Measurements from ENCODE around the gene UBE2I. TPM values are rescaled to one million over a fixed set of nuclear protein-coding genes. Genes with fewer than 3 reads are reported as not detected.
"Not testable (repeated sequence)": the region's sequence is repeated elsewhere in the genome, so short reads cannot be mapped to it uniquely, and the experiment has no call there.

Gene UBE2I
- total RNA-seq, 1 experiment from 2014 or later = 229 TPM

DNA sequence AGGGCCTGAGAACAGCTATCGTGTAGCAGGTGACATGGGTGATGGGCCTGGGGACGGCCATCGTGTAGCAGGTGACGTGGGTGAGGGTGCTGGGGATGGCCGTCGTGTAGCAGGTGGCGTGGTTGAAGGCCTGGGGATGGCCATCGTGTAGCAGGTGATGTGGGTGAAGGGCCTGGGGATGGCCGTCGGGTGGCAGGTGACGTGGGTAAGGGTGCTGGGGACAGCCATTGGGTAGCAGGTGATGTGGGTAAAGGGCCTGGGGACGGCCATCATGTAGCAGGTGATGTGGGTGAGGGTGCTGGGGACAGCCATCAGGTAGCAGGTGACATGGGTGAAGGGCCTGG is 38.1 kb upstream of the UBE2I start (continued):
- TF ChIP-seq CREB1 (CRISPR knock-in tag; IDR thresholded peaks at IDR 0.05) (no peak), ZNF263 (CRISPR knock-in tag; IDR thresholded peaks at IDR 0.05; ENCODE audit: low read depth) (no peak), GABPB1 (CRISPR knock-in tag; IDR thresholded peaks at IDR 0.05) (no peak), KAT7 (CRISPR knock-in tag; IDR thresholded peaks at IDR 0.05; ENCODE audit: borderline replicate concordance) (no peak), IRF2 (CRISPR knock-in tag; IDR thresholded peaks at IDR 0.05; ENCODE audit: borderline replicate concordance, low read depth) (no peak)
- TF ChIP-seq, protein P1, sequence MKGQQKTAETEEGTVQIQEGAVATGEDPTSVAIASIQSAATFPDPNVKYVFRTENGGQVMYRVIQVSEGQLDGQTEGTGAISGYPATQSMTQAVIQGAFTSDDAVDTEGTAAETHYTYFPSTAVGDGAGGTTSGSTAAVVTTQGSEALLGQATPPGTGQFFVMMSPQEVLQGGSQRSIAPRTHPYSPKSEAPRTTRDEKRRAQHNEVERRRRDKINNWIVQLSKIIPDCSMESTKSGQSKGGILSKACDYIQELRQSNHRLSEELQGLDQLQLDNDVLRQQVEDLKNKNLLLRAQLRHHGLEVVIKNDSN (CRISPR knock-in tag; IDR thresholded peaks at IDR 0.05) = no peak
- TF ChIP-seq, protein P2, sequence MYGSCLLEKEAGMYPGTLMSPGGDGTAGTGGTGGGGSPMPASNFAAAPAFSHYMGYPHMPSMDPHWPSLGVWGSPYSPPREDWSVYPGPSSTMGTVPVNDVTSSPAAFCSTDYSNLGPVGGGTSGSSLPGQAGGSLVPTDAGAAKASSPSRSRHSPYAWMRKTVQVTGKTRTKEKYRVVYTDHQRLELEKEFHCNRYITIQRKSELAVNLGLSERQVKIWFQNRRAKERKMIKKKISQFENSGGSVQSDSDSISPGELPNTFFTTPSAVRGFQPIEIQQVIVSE (CRISPR knock-in tag; IDR thresholded peaks at IDR 0.05; ENCODE audit: borderline replicate concordance) = no peak

DNA sequence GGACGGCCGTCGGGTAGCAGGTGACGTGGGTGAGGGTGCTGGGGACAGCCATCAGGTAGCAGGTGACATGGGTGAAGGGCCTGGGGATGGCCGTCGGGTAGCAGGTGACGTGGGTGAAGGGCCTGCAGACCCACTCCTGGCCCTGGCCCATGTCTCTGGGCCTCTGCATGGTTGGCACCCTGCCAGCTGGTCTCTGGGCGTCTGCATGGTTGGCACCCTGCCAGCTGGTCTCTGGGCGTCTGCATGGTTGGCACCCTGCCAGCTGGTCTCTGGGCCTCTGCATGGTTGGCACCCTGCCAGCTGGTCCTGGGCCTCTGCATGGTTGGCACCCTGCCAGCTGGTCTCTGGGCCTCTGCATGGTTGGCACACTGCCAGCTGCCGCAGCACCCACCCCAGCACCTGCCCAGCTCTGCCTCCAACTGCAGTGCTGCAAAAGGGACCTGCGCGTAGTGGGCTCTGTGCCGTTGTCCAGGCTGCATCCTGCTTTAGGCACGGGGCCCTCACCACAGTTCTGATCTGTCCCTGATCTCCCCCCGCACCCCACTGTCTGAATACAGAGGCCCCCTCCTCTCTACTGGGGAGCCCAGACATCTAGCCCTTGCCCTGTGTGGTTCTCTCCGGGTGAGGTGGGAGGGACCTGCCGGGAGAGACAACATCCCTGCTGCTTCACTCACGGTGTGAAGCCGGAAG is 37.6 kb upstream of the UBE2I start:
- ATAC-seq; H3K4me3 Mint-ChIP-seq; H3K27ac Mint-ChIP-seq; H3K9me3 Mint-ChIP-seq; H3K36me3 Mint-ChIP-seq; H3K27me3 Mint-ChIP-seq (ENCODE audit: low read depth); CTCF ChIA-PET; DNase-seq (ENCODE audit: low spot score); POLR2A ChIA-PET; H3K4me1 Mint-ChIP-seq: not testable (repeated sequence)
- TF ChIP-seq GABPB1 (CRISPR knock-in tag; IDR thresholded peaks at IDR 0.05) = 0 out of 2 replicates have a peak, but pooled peaks have one; percentile 32

DNA sequence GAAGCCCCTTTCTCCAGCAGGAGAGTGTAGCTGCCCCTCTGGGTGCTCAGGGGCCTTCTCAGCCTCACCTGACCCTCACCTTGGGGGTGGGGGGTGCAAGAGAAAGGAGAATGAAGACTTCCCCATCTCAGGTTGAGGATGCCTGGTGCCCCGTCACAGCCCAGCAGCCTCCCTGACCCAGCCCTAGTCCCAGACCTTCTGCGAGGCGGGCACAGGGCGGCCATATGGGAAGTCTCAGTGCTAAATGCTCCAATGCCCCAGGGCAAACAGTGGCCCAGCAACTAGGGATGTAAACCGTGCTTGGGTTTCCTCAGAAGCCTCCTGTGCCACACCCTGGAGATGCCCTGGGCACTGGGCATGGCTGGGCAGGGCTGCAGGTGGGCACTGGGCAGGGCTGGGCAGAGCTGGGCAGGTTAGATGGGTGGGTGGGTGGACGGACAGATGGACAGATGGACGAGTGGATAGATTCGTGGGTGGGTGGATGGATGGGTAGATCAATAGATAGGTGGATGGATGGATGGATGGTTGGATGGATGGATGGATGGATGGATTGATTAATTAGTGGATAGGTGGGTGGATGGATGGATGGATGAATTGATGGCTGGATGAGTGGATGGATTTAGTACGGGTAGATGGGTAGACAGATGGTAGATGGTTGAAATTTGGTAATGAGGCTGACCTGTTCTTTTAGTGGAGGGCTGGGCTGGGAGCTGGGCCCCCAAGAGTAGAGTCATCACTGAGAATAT is 36.8 kb upstream of the UBE2I start:
- ChIA-PET POLR2A (no interaction called here), CTCF (no interaction called here)
- no peaks in the 10 kb centered on the region for H3K9me3 Mint-ChIP-seq
- DNase-seq (ENCODE audit: low spot score) (no peak), ATAC-seq (no peak)
- H3K4me1 Mint-ChIP-seq = peaks cover 4% of the 10 kb centered on the region
- H3K36me3 Mint-ChIP-seq = no peaks in the 10 kb centered on the region
- no peak overlapping the region for H3K4me3 Mint-ChIP-seq
- TF ChIP-seq, protein P3, sequence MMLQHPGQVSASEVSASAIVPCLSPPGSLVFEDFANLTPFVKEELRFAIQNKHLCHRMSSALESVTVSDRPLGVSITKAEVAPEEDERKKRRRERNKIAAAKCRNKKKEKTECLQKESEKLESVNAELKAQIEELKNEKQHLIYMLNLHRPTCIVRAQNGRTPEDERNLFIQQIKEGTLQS (CRISPR knock-in tag; conservative IDR thresholded peaks at IDR 0.05) = no peak
- TF ChIP-seq, protein P4, sequence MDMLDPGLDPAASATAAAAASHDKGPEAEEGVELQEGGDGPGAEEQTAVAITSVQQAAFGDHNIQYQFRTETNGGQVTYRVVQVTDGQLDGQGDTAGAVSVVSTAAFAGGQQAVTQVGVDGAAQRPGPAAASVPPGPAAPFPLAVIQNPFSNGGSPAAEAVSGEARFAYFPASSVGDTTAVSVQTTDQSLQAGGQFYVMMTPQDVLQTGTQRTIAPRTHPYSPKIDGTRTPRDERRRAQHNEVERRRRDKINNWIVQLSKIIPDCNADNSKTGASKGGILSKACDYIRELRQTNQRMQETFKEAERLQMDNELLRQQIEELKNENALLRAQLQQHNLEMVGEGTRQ (CRISPR knock-in tag; IDR thresholded peaks at IDR 0.05) = no peak
- TF ChIP-seq, protein P5, sequence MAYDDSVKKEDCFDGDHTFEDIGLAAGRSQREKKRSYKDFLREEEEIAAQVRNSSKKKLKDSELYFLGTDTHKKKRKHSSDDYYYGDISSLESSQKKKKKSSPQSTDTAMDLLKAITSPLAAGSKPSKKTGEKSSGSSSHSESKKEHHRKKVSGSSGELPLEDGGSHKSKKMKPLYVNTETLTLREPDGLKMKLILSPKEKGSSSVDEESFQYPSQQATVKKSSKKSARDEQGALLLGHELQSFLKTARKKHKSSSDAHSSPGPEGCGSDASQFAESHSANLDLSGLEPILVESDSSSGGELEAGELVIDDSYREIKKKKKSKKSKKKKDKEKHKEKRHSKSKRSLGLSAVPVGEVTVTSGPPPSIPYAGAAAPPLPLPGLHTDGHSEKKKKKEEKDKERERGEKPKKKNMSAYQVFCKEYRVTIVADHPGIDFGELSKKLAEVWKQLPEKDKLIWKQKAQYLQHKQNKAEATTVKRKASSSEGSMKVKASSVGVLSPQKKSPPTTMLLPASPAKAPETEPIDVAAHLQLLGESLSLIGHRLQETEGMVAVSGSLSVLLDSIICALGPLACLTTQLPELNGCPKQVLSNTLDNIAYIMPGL (CRISPR knock-in tag; IDR thresholded peaks at IDR 0.05) = no peak
- no peak for TF ChIP-seq RORB (CRISPR knock-in tag; IDR thresholded peaks at IDR 0.05)
- TF ChIP-seq ETV6 (CRISPR knock-in tag; IDR thresholded peaks at IDR 0.05) = no peak
- TF ChIP-seq IRF2 (CRISPR knock-in tag; IDR thresholded peaks at IDR 0.05; ENCODE audit: borderline replicate concordance, low read depth) = no peak
- no peak for TF ChIP-seq FOXJ3 (CRISPR knock-in tag; IDR thresholded peaks at IDR 0.05; ENCODE audit: borderline replicate concordance)
- TF ChIP-seq, protein P6, sequence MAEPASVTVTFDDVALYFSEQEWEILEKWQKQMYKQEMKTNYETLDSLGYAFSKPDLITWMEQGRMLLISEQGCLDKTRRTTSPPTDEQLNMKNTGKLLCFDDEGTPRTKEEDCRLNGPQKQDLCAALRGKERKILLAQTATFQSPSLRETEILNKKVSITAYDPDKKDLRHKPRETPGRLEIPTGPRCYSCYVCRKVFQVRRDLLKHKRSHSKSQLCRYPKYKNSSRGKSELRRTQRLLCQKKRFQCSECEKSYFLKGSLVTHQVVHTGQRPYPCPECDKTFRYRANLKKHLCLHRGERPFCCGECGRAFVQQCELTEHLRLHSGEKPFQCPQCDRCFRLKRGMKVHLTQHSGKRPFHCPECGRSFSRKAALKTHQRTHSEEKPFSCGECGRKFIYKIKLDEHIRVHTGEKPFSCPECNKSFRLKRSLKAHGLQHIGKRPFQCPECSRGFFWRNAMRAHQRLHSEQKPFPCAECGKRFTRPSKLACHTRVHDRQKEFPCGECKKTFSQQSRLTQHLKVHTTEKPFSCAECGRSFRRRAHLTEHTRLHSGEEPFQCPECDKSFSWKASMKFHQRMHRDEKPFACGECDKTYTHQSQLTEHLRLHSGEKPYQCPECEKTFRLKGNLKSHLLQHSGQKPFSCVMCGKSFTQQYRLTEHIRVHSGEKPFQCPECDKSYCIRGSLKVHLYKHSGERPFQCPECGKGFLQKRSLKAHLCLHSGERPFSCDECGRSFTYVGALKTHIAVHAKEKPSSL (CRISPR knock-in tag; conservative IDR thresholded peaks at IDR 0.05) = no peak
- TF ChIP-seq, protein P7, sequence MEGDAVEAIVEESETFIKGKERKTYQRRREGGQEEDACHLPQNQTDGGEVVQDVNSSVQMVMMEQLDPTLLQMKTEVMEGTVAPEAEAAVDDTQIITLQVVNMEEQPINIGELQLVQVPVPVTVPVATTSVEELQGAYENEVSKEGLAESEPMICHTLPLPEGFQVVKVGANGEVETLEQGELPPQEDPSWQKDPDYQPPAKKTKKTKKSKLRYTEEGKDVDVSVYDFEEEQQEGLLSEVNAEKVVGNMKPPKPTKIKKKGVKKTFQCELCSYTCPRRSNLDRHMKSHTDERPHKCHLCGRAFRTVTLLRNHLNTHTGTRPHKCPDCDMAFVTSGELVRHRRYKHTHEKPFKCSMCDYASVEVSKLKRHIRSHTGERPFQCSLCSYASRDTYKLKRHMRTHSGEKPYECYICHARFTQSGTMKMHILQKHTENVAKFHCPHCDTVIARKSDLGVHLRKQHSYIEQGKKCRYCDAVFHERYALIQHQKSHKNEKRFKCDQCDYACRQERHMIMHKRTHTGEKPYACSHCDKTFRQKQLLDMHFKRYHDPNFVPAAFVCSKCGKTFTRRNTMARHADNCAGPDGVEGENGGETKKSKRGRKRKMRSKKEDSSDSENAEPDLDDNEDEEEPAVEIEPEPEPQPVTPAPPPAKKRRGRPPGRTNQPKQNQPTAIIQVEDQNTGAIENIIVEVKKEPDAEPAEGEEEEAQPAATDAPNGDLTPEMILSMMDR (IDR thresholded peaks at IDR 0.05) = no peak
- no peak for TF ChIP-seq SMAD4 (CRISPR knock-in tag; IDR thresholded peaks at IDR 0.05)
- TF ChIP-seq CREM (CRISPR knock-in tag; IDR thresholded peaks at IDR 0.05) = no peak
- TF ChIP-seq ZNF416 (CRISPR knock-in tag; IDR thresholded peaks at IDR 0.05) = no peak
- no peak overlapping the region for H3K27ac Mint-ChIP-seq
- H3K27me3 Mint-ChIP-seq (ENCODE audit: low read depth) = no peaks in the 10 kb centered on the region

Data from WTC11 (cell line).